Thyroid gland (tissue), 4 donors: ENCODE results near the gene SHPK. TPM values are rescaled to one million over a fixed set of nuclear protein-coding genes. Genes with fewer than 3 reads are reported as not detected.

Experiments used
- DNase-seq, 2 donors: peaks; one replicate each; pipeline ENCODE4 v3.0.0-alpha.2; 2019
- H3K27ac ChIP-seq, 3 donors: fragments of 200-600 bp; sonication (generic); 1 replicate in 2 of 3; 2 replicates in 1 of 3; pipeline ENCODE4 v1.5.1; 2016 to 2019; ENCODE audit warnings: mild to moderate bottlenecking in 1 of 3, moderate library complexity in 1 of 3
- H3K27me3 ChIP-seq: fragments of 200-600 bp; sonication (generic); one replicate; pipeline ENCODE4 v1.5.1; 2019
- H3K36me3 ChIP-seq, 2 donors: fragments of 200-600 bp; sonication (generic); one replicate each; pipeline ENCODE4 v1.5.1; 2016 to 2019
- H3K4me1 ChIP-seq, 2 donors: fragments of 200-600 bp; sonication (generic); one replicate each; pipeline ENCODE4 v1.5.1; 2017 to 2019
- H3K4me3 ChIP-seq, 3 donors: fragments of 200-600 bp; sonication (generic); replicated peaks in 1 of 3; 1 replicate in 2 of 3; 2 replicates in 1 of 3; pipeline ENCODE4 v1.5.1; 2016; ENCODE audit warnings: mild to moderate bottlenecking in 1 of 3
- H3K9me3 ChIP-seq: fragments of 200-600 bp; sonication (generic); one replicate; pipeline ENCODE4 v1.5.1; 2017
- CTCF ChIP-seq, 6 experiments: fragments of 200-600 bp in 3 of 6; fragments of 450-650 bp in 3 of 6; sonication (generic) in 3 of 6; IDR thresholded peaks; one replicate each; pipeline ENCODE4 v1.5.1; 2016 to 2019; ENCODE audit warnings: antibody characterized with exemption in 6 of 6, mild to moderate bottlenecking in 2 of 6, inconsistent platforms in 1 of 6, moderate library complexity in 1 of 6
- POLR2A ChIP-seq, 2 donors: fragments of 450-650 bp; IDR thresholded peaks; one replicate each; pipeline ENCODE4 v1.6.1; 2017; ENCODE audit warnings: antibody characterized with exemption in 2 of 2, mild to moderate bottlenecking in 2 of 2, moderate library complexity in 1 of 2
- WGBS, 2 donors: methylation state at CpG; one replicate each; pipeline ENCODE4 v1.1.5; 2017; 5-methylcytosine and 5-hydroxymethylcytosine counted together
- intact Hi-C: fragments of 100-400 bp; cut with DNase I; formaldehyde crosslinking; loops from one replicate; pipeline ENCODE4 v1.15.1; 2023
- total RNA-seq, 4 donors: library from RNA; depleted of rRNA; stranded (reverse); fragments of >200 nt; gene quantifications; one replicate each; pipeline ENCODE4 v1.2.3, GENCODE V29; 2016

SHPK gene
- total RNA-seq, 4 donors from 2014 or later = 16.1 to 18.4 (median 17.6) TPM

- no peaks in the 10 kb centered on the region for H3K27me3 ChIP-seq
- no peak for TF ChIP-seq CTCF (IDR thresholded peaks at IDR 0.05)
- no peak for TF ChIP-seq POLR2A (IDR thresholded peaks at IDR 0.05)
- 88 to 90% methylated on average over 7 to 9 of the region's 9 CpGs for WGBS, 2 donors
Measured at GRCh38 chr17:3559270-3559645, 76.8 kb downstream of the SHPK start.

GRCh38 chr17:3558603-3559269, 77.3 kb downstream of the SHPK start:
- Histone ChIP-seq H3K4me3 (no peak overlapping the region), H3K9me3 (no peaks in the 10 kb centered on the region), H3K36me3 (no peaks in the 10 kb centered on the region), H3K27me3 (no peaks in the 10 kb centered on the region), H3K27ac (no peak overlapping the region), H3K4me1 (peaks cover 0 to 6% of the 10 kb centered on the region in 2 donors)
- 70 to 76% methylated on average over 14 to 25 of the region's 25 CpGs for WGBS, 2 donors
- TF ChIP-seq CTCF (IDR thresholded peaks at IDR 0.05) = no peak
- TF ChIP-seq POLR2A (IDR thresholded peaks at IDR 0.05) = no peak
- DNase-seq = no peak
- intact Hi-C loops = no loop called here

More at GRCh38 chr17:3559270-3559645, 76.8 kb downstream of the SHPK start:
- no peaks in the 10 kb centered on the region for H3K36me3 ChIP-seq
- DNase-seq = no peak
- peaks cover 0 to 6% of the 10 kb centered on the region in 2 donors for H3K4me1 ChIP-seq
- intact Hi-C loops = no loop called here
- no peak overlapping the region for H3K27ac ChIP-seq
- no peak overlapping the region for H3K4me3 ChIP-seq
- H3K9me3 ChIP-seq = no peaks in the 10 kb centered on the region

Other genes starting within 250 kb of the SHPK start
- not detected for gene OR3A2, start 249.9 kb downstream of the SHPK start, total RNA-seq
- gene OR1E1, start 237.8 kb downstream of the SHPK start, total RNA-seq = not detected
- gene OR3A3, start 224.9 kb downstream of the SHPK start, total RNA-seq = not detected
- not detected for gene OR1E2, start 202.4 kb downstream of the SHPK start, total RNA-seq
- gene SPATA22, start 164.4 kb downstream of the SHPK start, total RNA-seq = under 1 TPM in 2 of 4 donors, not detected in 2; 0.40 to 0.67 TPM
- 1 to 10 TPM in 1 of 4 donors, under 1 TPM in 3; 0.50 to 2.1 (median 0.78) TPM for gene ASPA, start 160.3 kb downstream of the SHPK start, total RNA-seq
- gene TRPV3, start 78.4 kb downstream of the SHPK start, total RNA-seq = 1 to 10 TPM in 3 of 4 donors, under 1 TPM in 1; 0.11 to 1.2 (median 1.0) TPM
- gene TRPV1, start 26.8 kb downstream of the SHPK start, total RNA-seq = 1 to 10 TPM; 2.9 to 5.3 (median 4.0) TPM
- gene CTNS, start 510 bp upstream of the SHPK start, total RNA-seq = 10 to 100 TPM; 21.4 to 36.6 (median 28.6) TPM
- 100 to 1,000 TPM in 2 of 4 donors, 10 to 100 TPM in 2; 62.9 to 151 (median 120) TPM for gene TAX1BP3, start 32.3 kb upstream of the SHPK start, total RNA-seq
- gene EMC6, start 32.6 kb upstream of the SHPK start, total RNA-seq = 10 to 100 TPM in 2 of 4 donors, 1 to 10 TPM in 2; 4.1 to 17.3 (median 11.5) TPM
- gene P2RX5, start 59.9 kb upstream of the SHPK start, total RNA-seq = under 1 TPM in 1 of 4 donors, not detected in 3; 0.54 TPM
- gene HASPIN, start 87.7 kb upstream of the SHPK start, total RNA-seq = under 1 TPM in 2 of 4 donors, not detected in 2; 0.13 to 0.21 TPM
- gene ITGAE, start 164.9 kb upstream of the SHPK start, total RNA-seq = 10 to 100 TPM in 3 of 4 donors, 1 to 10 TPM in 1; 5.5 to 31.9 (median 19.4) TPM
- 100 to 1,000 TPM in 1 of 4 donors, 10 to 100 TPM in 3; 28.4 to 265 (median 36.1) TPM for gene NCBP3, start 210.0 kb upstream of the SHPK start, total RNA-seq